Neural cell (in vitro differentiated cells): ENCODE results near the gene HORMAD2.

Experiments used
- CTCF ChIP-seq: fragments of 450-650 bp; IDR thresholded peaks from 2 replicates; pipeline ENCODE4 v1.5.1; 2014; ENCODE audit warnings: antibody characterized with exemption, mild to moderate bottlenecking, moderate library complexity; ENCODE audit not compliant: poor library complexity, severe bottlenecking
- EP300 ChIP-seq: fragments of 450-650 bp; conservative IDR thresholded peaks from 2 replicates; pipeline ENCODE4 v1.6.1; 2014; ENCODE audit warnings: antibody characterized with exemption, mild to moderate bottlenecking, moderate library complexity; ENCODE audit not compliant: poor library complexity, severe bottlenecking
- EZH2 ChIP-seq: fragments of 200-600, 300-800 bp; shearing (Covaris generic), sonication (generic); IDR thresholded peaks from 2 replicates; pipeline ENCODE4 v1.6.1; 2014; ENCODE audit warnings: antibody characterized with exemption, low read length, borderline replicate concordance, mild to moderate bottlenecking; ENCODE audit not compliant: insufficient read depth, poor library complexity, severe bottlenecking
- POLR2AphosphoS5 ChIP-seq: IDR thresholded peaks from 2 replicates; pipeline ENCODE4 v1.6.1; 2012

DNA sequence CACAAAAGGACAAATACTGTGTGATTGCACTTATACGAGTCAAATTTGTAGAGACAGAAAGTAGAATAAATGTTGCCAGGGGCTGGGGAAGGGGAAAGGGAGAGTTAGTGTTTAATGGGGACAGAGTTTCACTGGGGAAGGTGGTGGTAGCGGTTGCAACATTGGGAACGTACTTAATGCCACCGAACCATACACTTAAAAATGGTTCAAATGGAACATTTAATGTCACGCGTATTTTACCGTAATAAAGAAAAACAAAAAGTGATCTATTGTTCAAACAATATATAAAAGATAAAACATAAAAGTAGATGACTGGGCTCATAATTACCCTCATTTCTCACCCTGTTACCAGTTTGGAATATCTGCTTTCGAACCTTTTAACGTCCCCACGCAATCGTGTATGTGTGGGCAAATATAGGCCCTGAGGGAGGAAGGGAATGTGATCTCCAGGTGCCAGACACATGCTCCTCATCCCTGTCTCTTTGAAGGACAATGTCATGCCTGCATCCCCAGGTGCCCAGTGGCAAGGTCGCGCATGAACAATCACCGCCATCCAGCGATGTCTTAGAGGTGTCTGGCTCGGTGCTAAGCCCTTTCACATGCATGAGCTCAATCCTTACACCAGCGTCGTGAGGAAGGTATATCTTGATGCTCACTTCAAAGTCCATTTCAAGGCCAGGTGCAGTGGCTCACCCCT lies 131.0 kb downstream of the HORMAD2 start:
- TF ChIP-seq CTCF (no peak), POLR2AphosphoS5 (no peak), EP300 (no peak), EZH2 (no peak)
